Natural killer cell (primary cell): Measurements from ENCODE around the gene NABP2. TPM values are rescaled to one million over a fixed set of nuclear protein-coding genes. Genes with fewer than 3 reads are reported as not detected.

Experiments used
- ATAC-seq, 3 donors: fragments of 150-1000 bp in 2 of 3; fragments of 200-7000 bp in 1 of 3; cut with Tn5 transposase; 1 replicate in 1 of 3; 2 replicates in 2 of 3; pipeline ENCODE4 v1.10.0; 2021; ENCODE audit warnings: mild to moderate bottlenecking in 2 of 3, moderate library complexity in 2 of 3
- DNase-seq, 2 donors: peaks; one replicate each; pipeline versions ENCODE4 v3.0.0 to v3.0.0-alpha.2; 2013 to 2021; ENCODE audit warnings: mixed read lengths in 1 of 2
- H3K27ac ChIP-seq: one replicate; pipeline ENCODE4 v1.5.1; 2013; ENCODE audit warnings: mild to moderate bottlenecking, low read length
- H3K27me3 ChIP-seq: one replicate; pipeline ENCODE4 v1.6.1; 2013; ENCODE audit warnings: low read length; ENCODE audit not compliant: control insufficient read depth, insufficient read depth
- H3K36me3 ChIP-seq: one replicate; pipeline ENCODE4 v1.6.1; 2013; ENCODE audit warnings: low read length; ENCODE audit not compliant: control insufficient read depth, insufficient read depth
- H3K4me1 ChIP-seq: one replicate; pipeline ENCODE4 v1.6.1; 2013; ENCODE audit warnings: low read length; ENCODE audit not compliant: control insufficient read depth, insufficient read depth
- H3K4me3 ChIP-seq: one replicate; pipeline ENCODE4 v1.5.1; 2013; ENCODE audit warnings: low read length
- H3K9me3 ChIP-seq: one replicate; pipeline ENCODE4 v1.6.1; 2013; ENCODE audit warnings: low read length; ENCODE audit not compliant: control insufficient read depth, insufficient read depth
- H3K27ac Mint-ChIP-seq, 2 donors: one replicate each; pipeline ENCODE4 v1.8.0; 2022; ENCODE audit warnings: mild to moderate bottlenecking in 2 of 2, mixed read lengths in 2 of 2, moderate library complexity in 1 of 2
- H3K27me3 Mint-ChIP-seq, 2 donors: one replicate each; pipeline ENCODE4 v1.8.0; 2022; ENCODE audit warnings: low read depth in 2 of 2, mixed read lengths in 2 of 2
- H3K36me3 Mint-ChIP-seq: one replicate; pipeline ENCODE4 v1.8.0; 2022; ENCODE audit warnings: mixed read lengths
- H3K4me1 Mint-ChIP-seq, 2 donors: one replicate each; pipeline ENCODE4 v1.8.0; 2022; ENCODE audit warnings: mixed read lengths in 2 of 2
- H3K4me3 Mint-ChIP-seq: one replicate; pipeline ENCODE4 v1.8.0; 2022; ENCODE audit warnings: mild to moderate bottlenecking, moderate library complexity, mixed read lengths
- H3K9me3 Mint-ChIP-seq, 2 donors: one replicate each; pipeline ENCODE4 v1.8.0; 2022; ENCODE audit warnings: mixed read lengths in 2 of 2
- WGBS: methylation state at CpG from one replicate; pipeline ENCODE4 v1.1.7; 2013; ENCODE audit warnings: missing lambda C conversion rate; ENCODE audit not compliant: insufficient coverage; 5-methylcytosine and 5-hydroxymethylcytosine counted together
- intact Hi-C: fragments of 100-400 bp; cut with micrococcal nuclease; formaldehyde crosslinking; loops from one replicate; pipeline ENCODE4 v1.14.2; 2022
- total RNA-seq, 4 donors: library from RNA; stranded (reverse); fragments of 120-200 nt in 1 of 4; gene quantifications; one replicate each; pipeline versions ENCODE4 v1.2.3 to v1.2.4, GENCODE V29; 2013 to 2022
- TF ChIP-seq, protein P1 (sequence below): fragments of 200-600 bp; IDR thresholded peaks from one replicate; pipeline ENCODE4 v1.8.0; 2022; ENCODE audit warnings: antibody characterized with exemption

Gene NABP2
- total RNA-seq, 3 donors from 2014 or later (not counting 1 experiment from before 2014, with no cell fraction given): 21.6 to 23.4 (median 22.6) TPM

DNA sequence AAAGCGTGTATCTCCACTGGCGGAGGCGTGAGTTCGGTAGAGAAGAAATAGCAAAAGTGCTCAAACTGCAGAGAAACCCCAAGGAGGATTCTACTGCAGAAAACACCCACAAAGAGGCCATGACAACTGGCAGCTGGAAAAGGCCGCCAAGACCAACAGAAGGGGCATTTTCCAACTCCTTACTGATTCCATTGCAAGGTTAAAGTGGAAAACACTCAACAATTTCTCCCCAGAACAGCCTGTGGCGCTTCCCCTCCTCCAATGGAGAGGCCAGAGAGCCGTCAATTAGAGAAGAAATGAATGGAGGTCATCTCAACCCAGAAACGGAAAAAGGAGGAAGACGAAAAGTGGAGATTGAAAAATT lies 34.7 kb downstream of the NABP2 start:
- Histone ChIP-seq H3K27ac (peak overlapping the region; percentile 63), H3K4me1 (peaks cover 24% of the 10 kb centered on the region), H3K4me3 (peak overlapping the region; percentile 75), H3K36me3 (peaks cover 26% of the 10 kb centered on the region), H3K27me3 (no peaks in the 10 kb centered on the region), H3K9me3 (no peaks in the 10 kb centered on the region)
- Mint-ChIP-seq H3K4me3 (peak overlapping the region; percentile 94), H3K36me3 (peaks cover 10% of the 10 kb centered on the region), H3K4me1 (peaks cover 8 to 26% of the 10 kb centered on the region in 2 donors), H3K27ac (peak overlapping the region; percentile 80 to 88), H3K27me3 (no peaks in the 10 kb centered on the region), H3K9me3 (no peaks in the 10 kb centered on the region)
- 23% methylated on average over 7 of the region's 9 CpGs for WGBS
- TF ChIP-seq, protein P1, sequence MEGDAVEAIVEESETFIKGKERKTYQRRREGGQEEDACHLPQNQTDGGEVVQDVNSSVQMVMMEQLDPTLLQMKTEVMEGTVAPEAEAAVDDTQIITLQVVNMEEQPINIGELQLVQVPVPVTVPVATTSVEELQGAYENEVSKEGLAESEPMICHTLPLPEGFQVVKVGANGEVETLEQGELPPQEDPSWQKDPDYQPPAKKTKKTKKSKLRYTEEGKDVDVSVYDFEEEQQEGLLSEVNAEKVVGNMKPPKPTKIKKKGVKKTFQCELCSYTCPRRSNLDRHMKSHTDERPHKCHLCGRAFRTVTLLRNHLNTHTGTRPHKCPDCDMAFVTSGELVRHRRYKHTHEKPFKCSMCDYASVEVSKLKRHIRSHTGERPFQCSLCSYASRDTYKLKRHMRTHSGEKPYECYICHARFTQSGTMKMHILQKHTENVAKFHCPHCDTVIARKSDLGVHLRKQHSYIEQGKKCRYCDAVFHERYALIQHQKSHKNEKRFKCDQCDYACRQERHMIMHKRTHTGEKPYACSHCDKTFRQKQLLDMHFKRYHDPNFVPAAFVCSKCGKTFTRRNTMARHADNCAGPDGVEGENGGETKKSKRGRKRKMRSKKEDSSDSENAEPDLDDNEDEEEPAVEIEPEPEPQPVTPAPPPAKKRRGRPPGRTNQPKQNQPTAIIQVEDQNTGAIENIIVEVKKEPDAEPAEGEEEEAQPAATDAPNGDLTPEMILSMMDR: no peak
- peak in 1 of 3 donors; percentile 6 for ATAC-seq
- intact Hi-C loops: loop anchor here (2.0 to 10.0 kb wide), 4 partner anchors 37 to 206 kb away; partner anchors contain the start of genes NABP2, RNF41, SPRYD4 and ZC3H10
- no peak for DNase-seq

DNA sequence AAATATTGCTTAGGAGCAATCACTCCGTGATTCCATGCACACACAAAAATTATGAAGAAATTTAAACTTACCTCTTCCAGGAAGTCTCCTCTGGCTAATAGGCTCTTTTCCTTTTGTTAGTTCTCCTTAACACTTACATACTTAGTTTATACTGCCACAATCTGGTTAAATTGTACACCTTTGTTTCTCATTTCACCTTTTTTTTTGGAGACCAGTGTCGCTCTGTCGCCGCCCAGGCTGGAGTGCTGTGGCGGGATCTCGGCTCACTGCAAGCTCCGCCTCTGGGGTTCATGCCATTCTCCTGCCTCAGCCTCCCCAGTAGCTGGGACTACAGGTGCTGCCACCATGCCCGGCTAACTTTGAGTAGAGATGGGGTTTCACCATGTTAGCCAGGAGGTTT lies 36.2 kb downstream of the NABP2 start:
- 94% methylated on average over 8 of the region's 8 CpGs for WGBS
- TF ChIP-seq, protein P1: no peak
- Histone ChIP-seq H3K27ac (no peak overlapping the region), H3K36me3 (peaks cover 13% of the 10 kb centered on the region), H3K27me3 (no peaks in the 10 kb centered on the region), H3K4me3 (no peak overlapping the region), H3K9me3 (no peaks in the 10 kb centered on the region), H3K4me1 (peaks cover 24% of the 10 kb centered on the region)
- peak overlapping the region; percentile 62 for H3K4me3 Mint-ChIP-seq
- no peaks in the 10 kb centered on the region for H3K9me3 Mint-ChIP-seq
- no peak for ATAC-seq
- no peak overlapping the region for H3K27ac Mint-ChIP-seq
- no peaks in the 10 kb centered on the region for H3K36me3 Mint-ChIP-seq
- peaks cover 8 to 26% of the 10 kb centered on the region in 2 donors for H3K4me1 Mint-ChIP-seq
- no peak for DNase-seq
- intact Hi-C loops: no loop called here
- no peaks in the 10 kb centered on the region for H3K27me3 Mint-ChIP-seq

DNA sequence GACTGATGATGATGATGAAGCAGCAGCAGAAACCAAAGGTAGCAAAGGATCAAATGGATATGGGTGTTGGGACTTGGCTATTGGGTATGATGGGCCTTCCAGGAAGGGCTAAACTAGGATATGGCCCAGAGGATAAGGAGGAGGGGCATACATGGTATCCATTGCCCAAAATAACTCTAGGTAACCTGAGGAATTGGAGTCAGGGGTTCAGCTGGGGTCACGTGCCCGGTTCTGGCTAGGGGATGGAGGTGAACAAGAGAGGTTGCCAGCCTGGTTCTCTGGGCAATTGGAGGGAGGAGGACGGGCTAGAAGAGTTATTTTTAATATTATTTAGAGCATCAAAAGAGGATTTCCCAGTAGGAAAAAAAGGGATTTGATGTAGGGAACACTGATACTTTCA lies 36.8 kb downstream of the NABP2 start:
- peaks cover 24% of the 10 kb centered on the region for H3K4me1 ChIP-seq
- no peak overlapping the region for H3K27ac ChIP-seq
- peaks cover 8% of the 10 kb centered on the region for H3K36me3 ChIP-seq
- Mint-ChIP-seq H3K9me3 (no peaks in the 10 kb centered on the region), H3K4me1 (peaks cover 8 to 22% of the 10 kb centered on the region in 2 donors), H3K27ac (no peak overlapping the region), H3K36me3 (no peaks in the 10 kb centered on the region), H3K4me3 (peak overlapping the region; percentile 62), H3K27me3 (no peaks in the 10 kb centered on the region)
- DNase-seq (no peak), ATAC-seq (no peak)
- intact Hi-C loops: no loop called here
- TF ChIP-seq, protein P1: no peak
- WGBS: 100% methylated on average over 3 of the region's 3 CpGs
- no peak overlapping the region for H3K4me3 ChIP-seq
- no peaks in the 10 kb centered on the region for H3K27me3 ChIP-seq
- H3K9me3 ChIP-seq: no peaks in the 10 kb centered on the region
